ENCODE results near the gene PACS1.

Gene PACS1

DNA sequence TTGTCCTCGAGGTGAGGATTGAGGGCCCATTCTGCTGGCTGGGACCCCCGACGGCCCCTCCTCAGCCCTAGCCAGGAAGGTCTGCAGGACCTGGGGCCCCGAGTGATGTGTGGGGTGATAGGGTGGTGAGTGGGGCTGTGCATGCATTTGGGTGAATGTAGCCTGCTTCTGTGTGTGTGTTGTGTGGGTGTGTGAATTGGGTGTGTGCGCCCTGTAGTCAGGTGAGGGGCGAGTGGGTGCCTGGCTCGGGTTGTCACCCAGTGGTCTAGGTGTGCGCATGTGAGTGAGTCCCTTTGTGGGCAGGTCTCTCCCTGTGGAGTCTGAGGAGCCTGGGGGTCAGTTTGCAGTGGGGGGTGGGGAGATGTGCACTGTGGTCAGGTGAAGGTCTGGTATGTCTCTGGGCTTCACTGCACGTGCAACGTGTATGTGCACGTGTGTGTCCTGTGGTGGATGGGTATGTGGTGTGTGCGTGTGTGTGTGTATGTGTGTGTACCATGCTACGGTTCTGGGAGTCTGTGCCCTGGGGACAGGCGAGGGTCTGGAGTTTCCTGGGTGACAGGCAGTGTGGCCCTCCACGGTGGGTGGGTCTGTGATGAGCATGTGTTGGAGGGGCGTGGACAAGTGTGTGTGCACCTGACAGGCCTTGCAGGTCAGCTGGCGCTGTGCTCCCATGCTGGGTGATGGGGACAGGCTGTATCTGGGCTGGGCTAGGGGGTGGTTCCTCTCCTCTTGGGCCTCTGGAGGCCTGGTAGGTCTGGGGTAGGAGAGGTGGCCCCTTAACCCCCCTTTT lies 222.7 kb downstream of the PACS1 start:
- no peak for DNase-seq

DNA sequence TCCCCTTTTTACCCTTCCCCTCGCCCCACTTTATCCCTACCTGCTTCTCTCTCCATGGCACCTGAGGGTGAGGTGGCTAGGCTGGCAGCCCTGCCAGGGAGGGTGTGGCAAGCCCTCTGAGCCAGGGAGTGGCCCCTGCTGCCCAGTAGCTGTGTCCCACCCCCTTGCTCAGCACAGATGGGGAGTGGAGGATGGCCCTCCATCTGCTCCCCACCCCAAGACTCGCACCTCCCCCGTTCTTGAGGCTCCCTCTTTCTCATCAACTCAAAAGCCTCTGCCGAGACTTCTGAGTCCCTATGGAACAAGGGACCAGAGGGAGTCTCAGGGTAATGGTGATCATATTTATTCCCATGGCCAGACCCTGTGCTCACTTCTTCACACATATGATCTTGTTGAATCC lies 223.3 kb downstream of the PACS1 start:
- no peak for DNase-seq

DNA sequence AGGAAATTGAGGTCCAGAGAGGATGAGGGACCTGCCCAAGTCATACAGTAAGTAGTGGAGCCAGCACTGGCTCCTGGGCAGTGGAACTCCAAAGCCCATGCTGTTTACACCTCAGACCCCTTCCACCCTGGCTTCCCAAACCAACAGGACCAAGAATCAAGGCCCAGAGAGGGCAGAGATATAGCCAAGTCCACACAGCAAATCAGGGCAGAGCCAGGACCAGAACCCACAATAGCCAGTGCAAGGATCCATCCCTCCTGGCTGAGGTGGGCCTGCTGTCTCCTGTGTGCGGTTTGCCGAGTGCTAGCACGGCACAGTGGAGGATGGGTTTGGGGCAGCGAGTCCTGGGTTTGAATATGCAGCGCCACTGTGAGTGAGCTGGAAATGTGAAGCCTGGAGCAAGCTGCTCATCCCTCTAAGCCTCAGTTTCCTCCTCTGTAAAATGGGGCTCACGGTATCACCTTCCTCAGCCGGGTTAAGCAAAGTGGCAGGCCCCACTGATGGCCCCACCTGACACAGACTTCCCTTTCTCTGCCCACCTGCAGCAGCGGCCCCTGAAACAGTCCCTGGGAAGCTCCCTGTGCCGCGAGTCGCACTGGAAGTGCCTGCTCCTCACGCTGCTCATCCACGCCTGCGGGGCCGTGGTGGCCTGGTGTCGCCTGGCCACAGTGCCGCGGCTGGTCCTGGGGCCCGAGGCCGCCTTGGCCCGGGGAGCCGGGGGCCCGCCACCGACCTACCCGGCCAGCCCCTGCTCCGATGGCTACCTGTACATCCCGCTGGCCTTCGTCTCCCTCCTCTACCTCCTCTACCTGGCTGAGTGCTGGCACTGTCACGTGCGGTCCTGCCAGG lies 223.9 kb downstream of the PACS1 start:
- DNase-seq = no peak
